C4-2B (cell line): Measurements from ENCODE around the gene DAPK1.

Experiments used
- H3K27ac ChIP-seq: fragments of 450-650 bp; 2 replicates; pipeline ENCODE4 v1.5.1; 2017
- ZFX ChIP-seq: fragments of 450-650 bp; IDR thresholded peaks from 2 replicates; pipeline ENCODE4 v1.6.1; 2017
- TF ChIP-seq, protein P1 (sequence below): fragments of 450-650 bp; conservative IDR thresholded peaks from 2 replicates; pipeline ENCODE4 v1.5.1; 2017; ENCODE audit warnings: mild to moderate bottlenecking

Gene DAPK1

DNA sequence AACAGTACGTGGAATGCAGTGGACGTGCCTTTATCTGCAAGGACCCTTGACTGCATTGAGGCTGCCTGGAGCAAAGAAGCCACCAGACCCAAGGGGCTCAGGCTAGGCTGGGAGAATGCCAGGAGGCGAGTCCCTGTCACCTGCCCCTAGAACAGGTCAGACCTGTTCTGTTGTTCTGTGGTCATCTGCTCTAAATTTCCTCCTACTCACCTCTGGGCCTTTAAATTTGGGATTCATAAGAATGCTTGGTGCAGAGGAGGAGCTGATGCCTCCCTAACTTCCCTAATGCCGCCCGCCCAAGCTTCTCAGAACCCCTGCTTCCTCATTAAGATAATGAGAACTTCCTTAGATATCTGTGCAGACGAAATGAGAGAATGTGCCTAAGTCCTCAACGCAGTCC lies 32.0 kb downstream of the DAPK1 start:
- H3K27ac ChIP-seq = no peak overlapping the region
- TF ChIP-seq, protein P1, sequence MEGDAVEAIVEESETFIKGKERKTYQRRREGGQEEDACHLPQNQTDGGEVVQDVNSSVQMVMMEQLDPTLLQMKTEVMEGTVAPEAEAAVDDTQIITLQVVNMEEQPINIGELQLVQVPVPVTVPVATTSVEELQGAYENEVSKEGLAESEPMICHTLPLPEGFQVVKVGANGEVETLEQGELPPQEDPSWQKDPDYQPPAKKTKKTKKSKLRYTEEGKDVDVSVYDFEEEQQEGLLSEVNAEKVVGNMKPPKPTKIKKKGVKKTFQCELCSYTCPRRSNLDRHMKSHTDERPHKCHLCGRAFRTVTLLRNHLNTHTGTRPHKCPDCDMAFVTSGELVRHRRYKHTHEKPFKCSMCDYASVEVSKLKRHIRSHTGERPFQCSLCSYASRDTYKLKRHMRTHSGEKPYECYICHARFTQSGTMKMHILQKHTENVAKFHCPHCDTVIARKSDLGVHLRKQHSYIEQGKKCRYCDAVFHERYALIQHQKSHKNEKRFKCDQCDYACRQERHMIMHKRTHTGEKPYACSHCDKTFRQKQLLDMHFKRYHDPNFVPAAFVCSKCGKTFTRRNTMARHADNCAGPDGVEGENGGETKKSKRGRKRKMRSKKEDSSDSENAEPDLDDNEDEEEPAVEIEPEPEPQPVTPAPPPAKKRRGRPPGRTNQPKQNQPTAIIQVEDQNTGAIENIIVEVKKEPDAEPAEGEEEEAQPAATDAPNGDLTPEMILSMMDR = no peak
- no peak for TF ChIP-seq ZFX

DNA sequence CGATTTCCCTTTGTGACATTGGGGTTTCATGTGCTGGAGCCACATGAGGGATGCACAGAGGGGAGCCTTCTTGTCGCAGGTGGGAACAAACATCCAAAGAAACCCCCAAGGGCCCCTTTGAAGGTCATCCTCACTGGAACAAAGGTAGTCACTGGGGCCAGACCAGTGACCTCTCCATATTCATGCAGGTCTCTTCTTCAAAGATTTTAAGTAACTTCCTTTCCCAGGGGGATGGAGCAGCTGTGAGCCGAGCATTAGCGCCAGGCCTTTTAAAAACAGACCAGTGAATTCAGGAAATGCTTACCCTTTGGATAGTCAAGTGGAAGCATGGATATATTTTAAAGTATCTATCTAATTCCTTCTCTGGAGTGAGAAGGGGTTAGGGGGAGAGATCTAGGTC lies 33.0 kb downstream of the DAPK1 start:
- no peak overlapping the region for H3K27ac ChIP-seq

GRCh38 chr9:87531370-87532295 lies 34.0 kb downstream of the DAPK1 start:
- no peak for TF ChIP-seq ZFX
- TF ChIP-seq, protein P1 = no peak
- H3K27ac ChIP-seq = no peak overlapping the region

More for the DNA sequence above, 33.0 kb downstream of the DAPK1 start:
- TF ChIP-seq, protein P1 = no peak
- TF ChIP-seq ZFX = no peak

DNA sequence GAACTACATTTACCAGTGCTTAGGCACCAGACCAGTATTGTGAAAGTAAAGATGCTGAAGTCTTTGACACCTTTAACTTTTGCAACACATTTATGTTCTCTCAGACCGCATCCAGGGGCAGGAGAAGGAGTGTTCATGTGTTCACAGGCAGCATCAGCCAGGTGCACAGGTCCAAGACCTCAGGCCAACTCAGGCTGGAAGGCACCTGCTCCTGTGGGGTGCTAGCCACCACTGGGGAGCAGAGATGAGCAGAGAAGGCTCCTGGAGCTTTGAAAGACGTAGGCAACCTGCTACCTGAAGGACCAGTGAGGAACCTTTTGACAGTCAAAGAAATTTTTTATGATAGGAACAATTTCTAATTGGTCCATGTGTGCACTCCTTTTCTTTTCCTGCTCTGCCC lies 35.6 kb downstream of the DAPK1 start:
- H3K27ac ChIP-seq = no peak overlapping the region
- TF ChIP-seq ZFX = no peak
- TF ChIP-seq, protein P1 = no peak

- no peak overlapping the region for H3K27ac ChIP-seq
- TF ChIP-seq, protein P1 = no peak
Measured at GRCh38 chr9:87534036-87534435, 36.4 kb downstream of the DAPK1 start.

GRCh38 chr9:87534957-87535356 lies 37.3 kb downstream of the DAPK1 start:
- TF ChIP-seq ZFX = no peak
- TF ChIP-seq, protein P1 = no peak
- no peak overlapping the region for H3K27ac ChIP-seq

GRCh38 chr9:87535817-87536539 lies 38.3 kb downstream of the DAPK1 start:
- TF ChIP-seq, protein P1 = no peak
- TF ChIP-seq ZFX = no peak
- H3K27ac ChIP-seq = no peak overlapping the region
